Stimulated activated CD8-positive, alpha-beta memory T cell treated with anti-CD3 and anti-CD28 coated beads, Interleukin-15, amount 100 ng/mL, for 24 hours (primary cell): ENCODE data around the gene HPDL.

Source experiments
- DNase-seq: peaks from one replicate; pipeline ENCODE4 v3.0.0-alpha.2; 2020; ENCODE audit warnings: low read depth

HPDL gene

GRCh38 chr1:45322486-45323040 lies 4.1 kb upstream of the HPDL start:
- DNase-seq, result no peak

GRCh38 chr1:45325851-45326506 lies 716 bp upstream of the HPDL start:
- no peak for DNase-seq

GRCh38 chr1:45327644-45328515 lies 1.2 kb downstream of the HPDL start:
- no peak for DNase-seq

GRCh38 chr1:45328680-45329079 lies 2.0 kb downstream of the HPDL start:
- no peak for DNase-seq

- DNase-seq, result no peak
These were observed 2.8 kb downstream of the HPDL start for GRCh38 chr1:45329445-45329844.

GRCh38 chr1:45331436-45332345 lies 5.0 kb downstream of the HPDL start:
- no peak for DNase-seq

GRCh38 chr1:45332346-45332720 lies 5.6 kb downstream of the HPDL start:
- no peak for DNase-seq

- no peak for DNase-seq
These were observed 7.9 kb downstream of the HPDL start for GRCh38 chr1:45334308-45335245.

- no peak for DNase-seq
These were observed 9.2 kb downstream of the HPDL start for GRCh38 chr1:45335855-45336324.

- DNase-seq, result no peak
These were observed 11.1 kb downstream of the HPDL start for GRCh38 chr1:45337630-45338325.

GRCh38 chr1:45339789-45340558 lies 13.3 kb downstream of the HPDL start, which contains the start of the genes MUTYH and TOE1:
MUTYH (minus strand) TSS chr1:45340440; CDS start chr1:45334505, 5,935 bp downstream.
TOE1 (plus strand) TSS chr1:45340170; CDS start chr1:45340253, 83 bp downstream.
- DNase-seq, result peak; percentile 86

GRCh38 chr1:45340816-45341466 lies 14.2 kb downstream of the HPDL start:
- DNase-seq, result no peak

GRCh38 chr1:45344499-45344898 lies 17.8 kb downstream of the HPDL start:
- no peak for DNase-seq

GRCh38 chr1:45345014-45345413 lies 18.3 kb downstream of the HPDL start:
- no peak for DNase-seq

GRCh38 chr1:45346473-45346872 lies 19.8 kb downstream of the HPDL start:
- DNase-seq, result no peak

- DNase-seq, result no peak
These were observed 21.3 kb downstream of the HPDL start for GRCh38 chr1:45348020-45348419.

- no peak for DNase-seq
These were observed 21.9 kb downstream of the HPDL start for GRCh38 chr1:45348609-45348965.

- no peak for DNase-seq
These were observed 22.4 kb downstream of the HPDL start for GRCh38 chr1:45348966-45349677.
